Measurements from ENCODE around the gene SCML1.

Gene SCML1

GRCh38 chrX:17788956-17789562, 51.8 kb downstream of the SCML1 start:
- DNase-seq (ENCODE audit: low spot score): no peak

GRCh38 chrX:17792826-17793225, 55.5 kb downstream of the SCML1 start:
- DNase-seq (ENCODE audit: low spot score): no peak

- no peak for DNase-seq (ENCODE audit: low spot score)
Measured at GRCh38 chrX:17798921-17799320, 61.6 kb downstream of the SCML1 start.

GRCh38 chrX:17801431-17801830, 64.1 kb downstream of the SCML1 start:
- DNase-seq (ENCODE audit: low spot score): no peak

GRCh38 chrX:17802756-17803155, 65.5 kb downstream of the SCML1 start:
- DNase-seq (ENCODE audit: low spot score): no peak

- no peak for DNase-seq (ENCODE audit: low spot score)
Measured at GRCh38 chrX:17803449-17803848, 66.2 kb downstream of the SCML1 start.

All from HuH-7 (cell line).